HG02970 (cell line): ENCODE measurements around the gene PAM.
"Not testable (repeated sequence)": the region's sequence is repeated elsewhere in the genome, so short reads cannot be mapped to it uniquely, and the experiment has no call there.

Source experiments
- ATAC-seq: cut with Tn5 transposase; IDR thresholded peaks from one replicate; pipeline ENCODE4 v1.9.1; 2021; ENCODE audit warnings: mild to moderate bottlenecking, moderate library complexity, moderate number of reproducible peaks; ENCODE audit not compliant: unreplicated experiment, low FRiP score

PAM gene

GRCh38 chr5:102975457-102976182 lies 220.5 kb downstream of the PAM start:
- ATAC-seq, result no peak

- no peak for ATAC-seq
Measured at GRCh38 chr5:102981957-102982635, 227.0 kb downstream of the PAM start.

- no peak for ATAC-seq
Measured at GRCh38 chr5:102986074-102986473, 231.0 kb downstream of the PAM start.

GRCh38 chr5:102988459-102988858 lies 233.4 kb downstream of the PAM start:
- ATAC-seq, result no peak

- ATAC-seq, result no peak
Measured at GRCh38 chr5:102991802-102992201, 236.7 kb downstream of the PAM start.

GRCh38 chr5:102996011-102996575 lies 241.0 kb downstream of the PAM start:
- no peak for ATAC-seq

- ATAC-seq, result no peak
Measured at GRCh38 chr5:102998224-102998623, 243.1 kb downstream of the PAM start.

- ATAC-seq, result no peak
Measured at GRCh38 chr5:102999191-102999590, 244.1 kb downstream of the PAM start.

GRCh38 chr5:102999621-103000020 lies 244.5 kb downstream of the PAM start:
- ATAC-seq, result not testable (repeated sequence)

GRCh38 chr5:103000089-103000488 lies 245.0 kb downstream of the PAM start:
- no peak for ATAC-seq

- no peak for ATAC-seq
Measured at GRCh38 chr5:103003872-103004271, 248.8 kb downstream of the PAM start.

- ATAC-seq, result no peak
Measured at GRCh38 chr5:103005276-103005675, 250.2 kb downstream of the PAM start.

GRCh38 chr5:103006921-103007320 lies 251.8 kb downstream of the PAM start:
- no peak for ATAC-seq

- no peak for ATAC-seq
Measured at GRCh38 chr5:103010168-103010567, 255.1 kb downstream of the PAM start.

GRCh38 chr5:103013933-103014552 lies 258.9 kb downstream of the PAM start:
- ATAC-seq, result no peak

GRCh38 chr5:103014983-103015382 lies 259.9 kb downstream of the PAM start:
- ATAC-seq, result no peak

- ATAC-seq, result no peak
Measured at GRCh38 chr5:103016167-103016566, 261.1 kb downstream of the PAM start.

GRCh38 chr5:103019804-103020203 lies 264.7 kb downstream of the PAM start:
- ATAC-seq, result no peak

- peak; percentile 94 for ATAC-seq
Measured at GRCh38 chr5:103021314-103021713, 266.2 kb downstream of the PAM start.

- ATAC-seq, result no peak
Measured at GRCh38 chr5:103027267-103027666, 272.2 kb downstream of the PAM start.

- no peak for ATAC-seq
Measured at GRCh38 chr5:103031607-103032006, 276.5 kb downstream of the PAM start.
